ENCODE measurements around the gene SP140L. TPM values are rescaled to one million over a fixed set of nuclear protein-coding genes. Genes with fewer than 3 reads are reported as not detected.
"Not testable (repeated sequence)": the region's sequence is repeated elsewhere in the genome, so short reads cannot be mapped to it uniquely, and the experiment has no call there.

Gene SP140L
- polyA plus RNA-seq, 3 donors = 6.5 to 23.7 (median 8.5) TPM

GRCh38 chr2:230384986-230385385, 58.0 kb downstream of the SP140L start:
- Histone ChIP-seq H3K4me2 (replicated peaks; ENCODE audit: extremely low read depth, low read length, poor library complexity, severe bottlenecking) (no peak overlapping the region), H3K9ac (ENCODE audit: insufficient read depth, low read length, poor library complexity, severe bottlenecking) (no peak overlapping the region), H3K27me3 (ENCODE audit: control insufficient read depth in 2 of 2, insufficient read depth in 2 of 2, low read length in 2 of 2) (no peaks in the 10 kb centered on the region), H3K27ac (ENCODE audit: low read depth in 1 of 2, low read length in 2 of 2) (no peak overlapping the region), H3K36me3 (replicated peaks in 1 of 2; ENCODE audit: control insufficient read depth in 1 of 2, insufficient read depth in 2 of 2, low read length in 2 of 2) (peaks cover 33 to 88% of the 10 kb centered on the region in 2 donors), H3K9me3 (replicated peaks in 1 of 2; ENCODE audit: control insufficient read depth in 1 of 2, insufficient read depth in 1 of 2, low read length in 2 of 2) (no peaks in the 10 kb centered on the region), H3K4me1 (ENCODE audit: control insufficient read depth in 1 of 2, insufficient read depth in 2 of 2, low read length in 2 of 2) (no peaks in the 10 kb centered on the region), H3K4me3 (replicated peaks in 1 of 3; ENCODE audit: low read depth in 2 of 3, low read length in 3 of 3) (no peak overlapping the region), H3K79me2 (ENCODE audit: insufficient read depth, low read length) (no peaks in the 10 kb centered on the region), H4K20me1 (ENCODE audit: insufficient read depth, low read length) (no peaks in the 10 kb centered on the region), H2AFZ (ENCODE audit: insufficient read depth, low read depth, low read length, poor library complexity, severe bottlenecking) (no peak overlapping the region)
- intact Hi-C loops (cut with micrococcal nuclease) = no loop called here
- DNase-seq = no peak
- H3K27ac Mint-ChIP-seq = peak overlapping the region in 1 of 7 donors; percentile 27
- 100% methylated on average over 2 of the region's 6 CpGs for WGBS (ENCODE audit: insufficient coverage)
- H3K27me3 Mint-ChIP-seq (ENCODE audit: low read depth in 3 of 3) = peaks cover 0 to 2% (median 0%) of the 10 kb centered on the region in 3 donors
- H3K36me3 Mint-ChIP-seq = peaks cover 78 to 82% of the 10 kb centered on the region in 2 donors
- H3K4me3 Mint-ChIP-seq = no peak overlapping the region
- H3K4me1 Mint-ChIP-seq = no peaks in the 10 kb centered on the region
- TF ChIP-seq CTCF (IDR thresholded peaks at IDR 0.05) = no peak
- H3K9me3 Mint-ChIP-seq = no peaks in the 10 kb centered on the region

GRCh38 chr2:230394301-230394700, 67.3 kb downstream of the SP140L start:
- H3K9me3 Mint-ChIP-seq = peaks cover 11 to 18% (median 13%) of the 10 kb centered on the region in 7 donors
- Histone ChIP-seq H4K20me1 (ENCODE audit: insufficient read depth, low read length) (no peaks in the 10 kb centered on the region), H3K9ac (ENCODE audit: insufficient read depth, low read length, poor library complexity, severe bottlenecking) (no peak overlapping the region), H3K27me3 (ENCODE audit: control insufficient read depth in 2 of 2, insufficient read depth in 2 of 2, low read length in 2 of 2) (no peaks in the 10 kb centered on the region), H3K79me2 (ENCODE audit: insufficient read depth, low read length) (no peaks in the 10 kb centered on the region), H2AFZ (ENCODE audit: insufficient read depth, low read depth, low read length, poor library complexity, severe bottlenecking) (no peak overlapping the region), H3K4me1 (ENCODE audit: control insufficient read depth in 1 of 2, insufficient read depth in 2 of 2, low read length in 2 of 2) (no peaks in the 10 kb centered on the region), H3K27ac (ENCODE audit: low read depth in 1 of 2, low read length in 2 of 2) (no peak overlapping the region), H3K36me3 (replicated peaks in 1 of 2; ENCODE audit: control insufficient read depth in 1 of 2, insufficient read depth in 2 of 2, low read length in 2 of 2) (peaks cover 52 to 95% of the 10 kb centered on the region in 2 donors), H3K4me2 (replicated peaks; ENCODE audit: extremely low read depth, low read length, poor library complexity, severe bottlenecking) (no peak overlapping the region), H3K4me3 (replicated peaks in 1 of 3; ENCODE audit: low read depth in 2 of 3, low read length in 3 of 3) (no peak overlapping the region), H3K9me3 (replicated peaks in 1 of 2; ENCODE audit: control insufficient read depth in 1 of 2, insufficient read depth in 1 of 2, low read length in 2 of 2) (peaks cover 11 to 12% of the 10 kb centered on the region in 2 donors)
- no peak overlapping the region for H3K4me3 Mint-ChIP-seq
- peaks cover 90 to 93% of the 10 kb centered on the region in 2 donors for H3K36me3 Mint-ChIP-seq
- H3K27ac Mint-ChIP-seq = peak overlapping the region in 1 of 7 donors; percentile 22
- WGBS (ENCODE audit: insufficient coverage) = no CpG with 5 or more reads among the region's 2 CpGs
- no peak for TF ChIP-seq CTCF (IDR thresholded peaks at IDR 0.05)
- DNase-seq = no peak
- intact Hi-C loops (cut with micrococcal nuclease) = no loop called here
- H3K27me3 Mint-ChIP-seq (ENCODE audit: low read depth in 3 of 3) = no peaks in the 10 kb centered on the region
- no peaks in the 10 kb centered on the region for H3K4me1 Mint-ChIP-seq

GRCh38 chr2:230398698-230399097, 71.7 kb downstream of the SP140L start:
- H4K20me1 ChIP-seq (ENCODE audit: insufficient read depth, low read length); H3K4me3 Mint-ChIP-seq; intact Hi-C loops (cut with micrococcal nuclease); H3K4me3 ChIP-seq (replicated peaks in 1 of 3; ENCODE audit: low read depth in 2 of 3, low read length in 3 of 3); H3K27me3 Mint-ChIP-seq (ENCODE audit: low read depth in 3 of 3); H3K4me1 ChIP-seq (ENCODE audit: control insufficient read depth in 1 of 2, insufficient read depth in 2 of 2, low read length in 2 of 2); H3K27ac Mint-ChIP-seq; H3K4me1 Mint-ChIP-seq; H3K9ac ChIP-seq (ENCODE audit: insufficient read depth, low read length, poor library complexity, severe bottlenecking); H3K4me2 ChIP-seq (replicated peaks; ENCODE audit: extremely low read depth, low read length, poor library complexity, severe bottlenecking); DNase-seq; H2AFZ ChIP-seq (ENCODE audit: insufficient read depth, low read depth, low read length, poor library complexity, severe bottlenecking); H3K79me2 ChIP-seq (ENCODE audit: insufficient read depth, low read length); H3K27ac ChIP-seq (ENCODE audit: low read depth in 1 of 2, low read length in 2 of 2); H3K27me3 ChIP-seq (ENCODE audit: control insufficient read depth in 2 of 2, insufficient read depth in 2 of 2, low read length in 2 of 2): not testable (repeated sequence)
- Histone ChIP-seq H3K36me3 (replicated peaks in 1 of 2; ENCODE audit: control insufficient read depth in 1 of 2, insufficient read depth in 2 of 2, low read length in 2 of 2) (peaks cover 38 to 88% of the 10 kb centered on the region in 2 donors), H3K9me3 (replicated peaks in 1 of 2; ENCODE audit: control insufficient read depth in 1 of 2, insufficient read depth in 1 of 2, low read length in 2 of 2) (peaks cover 11 to 12% of the 10 kb centered on the region in 2 donors)
- Mint-ChIP-seq H3K9me3 (peaks cover 11 to 18% (median 13%) of the 10 kb centered on the region in 7 donors), H3K36me3 (peaks cover 83 to 84% of the 10 kb centered on the region in 2 donors)
- 98% methylated on average over 5 of the region's 6 CpGs for WGBS (ENCODE audit: insufficient coverage)
